Neural progenitor cell (in vitro differentiated cells): ENCODE results near the gene MYOM3. TPM values are rescaled to one million over a fixed set of nuclear protein-coding genes. Genes with fewer than 3 reads are reported as not detected.
"Not testable (repeated sequence)": the region's sequence is repeated elsewhere in the genome, so short reads cannot be mapped to it uniquely, and the experiment has no call there.

ENCODE experiments used
- DNase-seq: peaks from one replicate; pipeline ENCODE4 v3.0.0-alpha.2; 2016; ENCODE audit warnings: low spot score
- H2AFZ ChIP-seq: fragments of 200-600 bp; sonication (generic); replicated peaks from 2 replicates; pipeline ENCODE4 v1.6.1; 2016; ENCODE audit warnings: antibody characterized with exemption
- H3F3A ChIP-seq: fragments of 200-600 bp; sonication (generic); 2 replicates; pipeline ENCODE4 v1.6.1; 2016; ENCODE audit warnings: antibody characterized with exemption, low read depth
- H3K27ac ChIP-seq: fragments of 200-600 bp; sonication (generic); 2 replicates; pipeline ENCODE4 v1.5.1; 2016; ENCODE audit warnings: mild to moderate bottlenecking
- H3K27me3 ChIP-seq: fragments of 200-600 bp; sonication (generic); 2 replicates; pipeline ENCODE4 v1.6.1; 2016; ENCODE audit warnings: mild to moderate bottlenecking, moderate library complexity
- H3K36me3 ChIP-seq: fragments of 200-600 bp; sonication (generic); 2 replicates; pipeline ENCODE4 v1.5.1; 2016
- H3K4me1 ChIP-seq: fragments of 200-600 bp; sonication (generic); 2 replicates; pipeline ENCODE4 v1.6.1; 2016; ENCODE audit warnings: mixed run types
- H3K4me2 ChIP-seq: fragments of 200-600 bp; sonication (generic); 2 replicates; pipeline ENCODE4 v1.6.1; 2016
- H3K4me3 ChIP-seq: fragments of 200-600 bp; sonication (generic); 2 replicates; pipeline ENCODE4 v1.5.1; 2016
- H3K79me2 ChIP-seq: fragments of 200-600 bp; sonication (generic); 2 replicates; pipeline ENCODE4 v1.6.1; 2016; ENCODE audit warnings: low read depth
- H3K9ac ChIP-seq: fragments of 200-600 bp; sonication (generic); 2 replicates; pipeline ENCODE4 v1.6.1; 2016
- H3K9me3 ChIP-seq: fragments of 200-600 bp; sonication (generic); 2 replicates; pipeline ENCODE4 v1.5.1; 2016; ENCODE audit warnings: low read depth
- H4K20me1 ChIP-seq: fragments of 200-600 bp; sonication (generic); 2 replicates; pipeline ENCODE4 v1.6.1; 2016; ENCODE audit warnings: low read depth
- H3K27ac Mint-ChIP-seq: 3 replicates; pipeline ENCODE4 v1.8.0; 2021; ENCODE audit warnings: mixed read lengths
- H3K27me3 Mint-ChIP-seq: 2 replicates; pipeline ENCODE4 v1.8.0; 2022; ENCODE audit warnings: low read depth, mild to moderate bottlenecking, inconsistent platforms, moderate library complexity, mixed read lengths; ENCODE audit not compliant: insufficient read depth
- H3K36me3 Mint-ChIP-seq: 3 replicates; pipeline ENCODE4 v1.8.0; 2021; ENCODE audit warnings: mixed read lengths
- H3K4me1 Mint-ChIP-seq: 3 replicates; pipeline ENCODE4 v1.8.0; 2021; ENCODE audit warnings: mixed read lengths
- H3K4me3 Mint-ChIP-seq: 3 replicates; pipeline ENCODE4 v1.8.0; 2021; ENCODE audit warnings: mild to moderate bottlenecking, moderate library complexity, mixed read lengths
- H3K9me3 Mint-ChIP-seq: 3 replicates; pipeline ENCODE4 v1.8.0; 2020; ENCODE audit warnings: mixed read lengths
- EZH2 ChIP-seq: fragments of 200-600 bp; sonication (generic); IDR thresholded peaks from 2 replicates; pipeline ENCODE4 v1.6.1; 2017; ENCODE audit warnings: antibody characterized with exemption, mild to moderate bottlenecking, moderate library complexity
- EZH2phosphoT487 ChIP-seq: fragments of 200-600 bp; sonication (generic); IDR thresholded peaks from 2 replicates; pipeline ENCODE4 v1.6.1; 2017; ENCODE audit warnings: antibody characterized with exemption
- total RNA-seq: library from RNA; depleted of rRNA; stranded (reverse); fragments of >200 nt; gene quantifications from 2 replicates; pipeline ENCODE4 v1.2.3, GENCODE V29; 2015; ENCODE audit warnings: low replicate concordance
- TF ChIP-seq, protein P1 (sequence below): fragments of 200-600 bp; sonication (generic); IDR thresholded peaks from 2 replicates; pipeline ENCODE4 v1.5.1; 2017; ENCODE audit warnings: antibody characterized with exemption, mild to moderate bottlenecking

MYOM3 gene
- total RNA-seq, 1 donor from 2014 or later: not detected

DNA sequence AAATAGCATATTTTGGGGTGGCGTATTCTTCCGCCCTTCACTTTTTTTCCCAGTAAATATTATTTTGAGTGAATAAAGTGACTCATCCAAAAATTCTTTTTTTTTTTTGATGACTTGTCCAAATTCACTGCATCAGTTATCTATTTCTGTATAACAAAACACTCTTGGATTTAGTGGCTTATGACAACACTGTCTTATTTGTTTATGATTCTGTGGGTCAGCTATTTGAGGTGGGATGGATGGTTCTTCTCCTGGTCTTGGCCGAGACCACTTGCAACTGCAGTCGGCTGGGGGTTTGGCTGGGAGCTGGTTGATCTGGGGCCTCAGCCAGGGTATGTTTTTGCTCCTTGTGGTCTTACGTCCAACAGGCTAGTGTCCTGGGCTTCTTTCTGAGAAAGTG, 91.9 kb downstream of the MYOM3 start:
- H3K27ac ChIP-seq: no peak overlapping the region

DNA sequence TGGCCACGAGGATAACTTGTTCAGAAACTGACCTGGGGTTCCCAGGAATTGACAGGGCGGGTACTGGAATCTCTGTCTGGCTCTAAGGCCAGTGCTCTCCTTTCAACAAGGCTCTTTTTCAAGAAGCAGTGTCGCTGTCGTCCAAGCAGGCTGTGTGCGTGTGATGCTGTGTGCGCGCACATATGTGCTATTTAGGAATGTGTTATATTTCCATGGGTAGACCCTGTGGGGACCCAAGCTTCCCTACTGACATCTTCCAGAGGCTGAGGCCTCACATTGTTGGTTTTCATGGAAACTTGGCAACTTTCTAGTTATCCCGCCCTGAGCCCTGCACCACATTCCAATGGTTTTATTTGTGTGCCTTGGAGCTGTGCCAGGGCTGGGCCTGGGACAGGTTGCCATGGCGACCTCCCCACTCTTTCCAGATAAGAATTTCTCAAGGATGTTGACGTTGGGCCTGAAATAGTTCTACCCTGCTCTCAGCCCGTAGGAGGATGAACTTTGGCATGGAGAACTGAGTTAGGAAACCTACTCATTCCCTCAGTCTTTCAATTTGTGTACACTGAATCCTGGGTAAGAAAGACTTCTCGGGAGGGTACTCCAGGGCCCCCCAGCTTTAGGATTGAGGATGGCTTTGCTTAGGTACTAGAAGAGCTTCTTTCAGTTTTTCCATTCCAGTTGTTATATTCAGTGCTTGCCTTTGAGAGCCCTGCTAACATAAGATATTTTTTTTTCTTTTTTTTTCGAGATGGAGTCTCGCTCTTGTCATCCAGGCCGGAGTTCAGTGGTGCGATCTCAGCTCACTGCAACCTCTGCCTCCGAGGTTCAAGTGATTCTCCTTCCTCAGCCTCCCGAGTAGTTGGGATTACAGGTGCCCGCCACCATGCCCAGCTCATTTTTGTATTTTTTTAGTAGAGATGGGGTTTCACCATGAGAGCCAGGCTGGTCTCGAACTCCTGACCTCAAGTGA, 93.0 kb downstream of the MYOM3 start:
- Histone ChIP-seq H3K4me3 (no peak overlapping the region), H3K9me3 (no peaks in the 10 kb centered on the region), H3K27me3 (no peaks in the 10 kb centered on the region), H3F3A (no peaks in the 10 kb centered on the region), H3K4me2 (no peak overlapping the region), H3K4me1 (peaks cover 10% of the 10 kb centered on the region), H2AFZ (peak overlapping the region; percentile 84), H3K79me2 (no peaks in the 10 kb centered on the region), H3K27ac (no peak overlapping the region), H4K20me1 (no peaks in the 10 kb centered on the region), H3K36me3 (no peaks in the 10 kb centered on the region), H3K9ac (no peak overlapping the region)
- no peak for TF ChIP-seq EZH2
- Mint-ChIP-seq H3K36me3 (no peaks in the 10 kb centered on the region), H3K9me3 (no peaks in the 10 kb centered on the region), H3K4me1 (peaks cover 37% of the 10 kb centered on the region), H3K27ac (peak overlapping the region; percentile 98), H3K27me3 (peaks cover 3% of the 10 kb centered on the region), H3K4me3 (no peak overlapping the region)
- DNase-seq: peak; percentile 76

More for the DNA sequence above, 91.9 kb downstream of the MYOM3 start:
- no peaks in the 10 kb centered on the region for H4K20me1 ChIP-seq
- H3K9ac ChIP-seq: no peak overlapping the region
- Mint-ChIP-seq H3K9me3 (no peaks in the 10 kb centered on the region), H3K27me3 (peaks cover 3% of the 10 kb centered on the region), H3K4me1 (peaks cover 33% of the 10 kb centered on the region), H3K36me3 (no peaks in the 10 kb centered on the region), H3K4me3 (no peak overlapping the region), H3K27ac (peak overlapping the region; percentile 16)
- H3K4me3 ChIP-seq: no peak overlapping the region
- no peaks in the 10 kb centered on the region for H3K27me3 ChIP-seq
- no peaks in the 10 kb centered on the region for H3F3A ChIP-seq
- no peak overlapping the region for H2AFZ ChIP-seq
- H3K79me2 ChIP-seq: no peaks in the 10 kb centered on the region
- peaks cover 10% of the 10 kb centered on the region for H3K4me1 ChIP-seq
- no peak overlapping the region for H3K4me2 ChIP-seq
- DNase-seq: no peak
- TF ChIP-seq EZH2phosphoT487: no peak
- TF ChIP-seq, protein P1, sequence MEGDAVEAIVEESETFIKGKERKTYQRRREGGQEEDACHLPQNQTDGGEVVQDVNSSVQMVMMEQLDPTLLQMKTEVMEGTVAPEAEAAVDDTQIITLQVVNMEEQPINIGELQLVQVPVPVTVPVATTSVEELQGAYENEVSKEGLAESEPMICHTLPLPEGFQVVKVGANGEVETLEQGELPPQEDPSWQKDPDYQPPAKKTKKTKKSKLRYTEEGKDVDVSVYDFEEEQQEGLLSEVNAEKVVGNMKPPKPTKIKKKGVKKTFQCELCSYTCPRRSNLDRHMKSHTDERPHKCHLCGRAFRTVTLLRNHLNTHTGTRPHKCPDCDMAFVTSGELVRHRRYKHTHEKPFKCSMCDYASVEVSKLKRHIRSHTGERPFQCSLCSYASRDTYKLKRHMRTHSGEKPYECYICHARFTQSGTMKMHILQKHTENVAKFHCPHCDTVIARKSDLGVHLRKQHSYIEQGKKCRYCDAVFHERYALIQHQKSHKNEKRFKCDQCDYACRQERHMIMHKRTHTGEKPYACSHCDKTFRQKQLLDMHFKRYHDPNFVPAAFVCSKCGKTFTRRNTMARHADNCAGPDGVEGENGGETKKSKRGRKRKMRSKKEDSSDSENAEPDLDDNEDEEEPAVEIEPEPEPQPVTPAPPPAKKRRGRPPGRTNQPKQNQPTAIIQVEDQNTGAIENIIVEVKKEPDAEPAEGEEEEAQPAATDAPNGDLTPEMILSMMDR: no peak
- no peak for TF ChIP-seq EZH2
- H3K36me3 ChIP-seq: no peaks in the 10 kb centered on the region
- no peaks in the 10 kb centered on the region for H3K9me3 ChIP-seq

DNA sequence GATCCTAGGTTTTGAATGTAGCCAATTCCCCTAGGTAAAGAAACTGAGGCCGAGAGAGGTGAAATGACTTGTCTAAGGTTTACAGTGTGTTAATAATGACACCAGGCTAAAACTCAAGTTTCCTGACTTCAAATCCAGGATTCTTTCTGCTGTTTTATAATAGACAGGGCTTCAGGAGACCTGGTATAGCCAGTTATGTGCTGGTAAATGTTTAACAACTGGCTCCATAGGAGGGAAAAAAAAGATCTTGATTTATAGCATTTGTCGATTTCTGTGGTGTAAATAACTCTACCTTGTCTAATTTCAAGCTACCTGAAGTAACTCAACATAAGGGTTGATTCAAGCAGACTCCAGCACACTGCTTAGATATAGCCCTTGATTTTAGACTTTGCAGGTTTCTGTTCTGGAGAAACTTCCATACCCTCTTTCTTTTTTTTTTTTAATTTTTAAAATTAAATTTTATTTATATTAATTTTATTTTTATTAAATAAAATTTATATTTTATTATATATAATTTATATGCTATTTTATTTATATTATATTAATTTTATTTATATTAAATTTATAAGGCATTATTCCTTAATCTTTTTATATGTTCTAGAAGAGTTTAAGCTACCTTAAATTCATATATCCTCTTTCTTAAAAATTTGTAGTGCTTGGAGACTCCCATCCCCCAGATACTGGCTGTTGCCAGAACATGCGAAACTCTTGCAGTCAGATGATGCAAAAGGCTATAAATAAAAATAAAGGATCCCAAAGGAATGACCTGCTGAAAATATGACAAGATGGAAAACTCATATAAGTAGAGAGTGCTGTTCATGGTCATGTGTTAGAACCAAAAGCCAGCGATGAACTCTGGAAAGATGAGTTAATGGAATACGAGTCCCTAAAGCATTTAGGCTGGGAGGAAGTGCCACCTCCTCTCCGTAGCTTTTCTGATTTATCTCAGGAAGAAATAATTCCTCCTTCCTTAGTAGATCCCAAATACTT, 96.4 kb downstream of the MYOM3 start:
- H3K27ac ChIP-seq: no peak overlapping the region
- H2AFZ ChIP-seq: no peak overlapping the region
- no peak overlapping the region for H3K4me3 ChIP-seq
- H3F3A ChIP-seq: no peaks in the 10 kb centered on the region
- H4K20me1 ChIP-seq: no peaks in the 10 kb centered on the region
- H3K36me3 ChIP-seq: no peaks in the 10 kb centered on the region
- Mint-ChIP-seq H3K4me3 (no peak overlapping the region), H3K27me3 (peaks cover 9% of the 10 kb centered on the region), H3K36me3 (no peaks in the 10 kb centered on the region), H3K27ac (no peak overlapping the region), H3K4me1 (peaks cover 19% of the 10 kb centered on the region), H3K9me3 (no peaks in the 10 kb centered on the region)
- H3K4me1 ChIP-seq: peaks cover 3% of the 10 kb centered on the region
- H3K79me2 ChIP-seq: no peaks in the 10 kb centered on the region
- TF ChIP-seq, protein P1: no peak
- TF ChIP-seq EZH2phosphoT487: no peak
- TF ChIP-seq EZH2: no peak
- no peaks in the 10 kb centered on the region for H3K9me3 ChIP-seq
- no peak overlapping the region for H3K4me2 ChIP-seq
- H3K9ac ChIP-seq: no peak overlapping the region
- H3K27me3 ChIP-seq: no peaks in the 10 kb centered on the region
- DNase-seq: no peak

DNA sequence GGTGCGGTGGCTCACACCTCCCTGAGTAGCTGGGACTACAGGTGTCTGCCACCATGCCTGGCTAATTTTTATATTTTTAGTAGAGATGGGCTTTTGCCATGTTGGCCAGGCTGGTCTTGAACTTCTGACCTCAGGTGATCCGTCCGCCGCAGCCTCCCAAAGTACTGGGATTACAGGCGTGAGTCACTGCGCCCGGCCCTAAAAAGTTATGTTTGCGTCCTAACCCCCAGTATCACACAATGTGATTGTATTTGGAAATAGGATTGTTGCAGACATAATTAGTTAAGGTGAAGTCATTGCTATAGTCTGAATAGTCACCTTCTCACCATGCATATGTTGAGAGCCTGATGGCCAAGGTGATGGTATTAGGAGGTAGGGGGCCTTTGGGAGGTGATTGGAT, 99.1 kb downstream of the MYOM3 start:
- not testable (repeated sequence) for H3K9ac ChIP-seq, H3F3A ChIP-seq, H3K36me3 Mint-ChIP-seq, H3K27me3 ChIP-seq, H3K4me1 ChIP-seq, H3K9me3 ChIP-seq, H3K27ac ChIP-seq, H3K4me3 ChIP-seq, H4K20me1 ChIP-seq, DNase-seq, H3K4me3 Mint-ChIP-seq, H3K9me3 Mint-ChIP-seq, H3K79me2 ChIP-seq, H3K27ac Mint-ChIP-seq, H3K27me3 Mint-ChIP-seq, H2AFZ ChIP-seq, H3K36me3 ChIP-seq, H3K4me2 ChIP-seq
- H3K4me1 Mint-ChIP-seq: peaks cover 14% of the 10 kb centered on the region
